RWPE1 (cell line): ENCODE data around the gene RGS8.
A peak's percentile ranks its signal among the peaks of the same experiment; 100 is the strongest.

Source experiments
- CTCF ChIA-PET: fragments of 350-600 bp; sonication (Branson Sonifier 250); formaldehyde crosslinking; extraction: SDS; loops from one replicate; lab custom pipeline; 2021; lab: Yijun Ruan, JAX
- POLR2A ChIA-PET: fragments of 400-600 bp; formaldehyde crosslinking; extraction: SDS; loops from one replicate; lab custom pipeline; 2020; ENCODE audit warnings: antibody characterized with exemption; ENCODE audit not compliant: low non-redundant PET; lab: Yijun Ruan, JAX
- DNase-seq: peaks from one replicate; pipeline ENCODE4 v3.0.0; 2012; ENCODE audit warnings: low spot score
- H3K27ac ChIP-seq: fragments of 450-650 bp; 2 replicates; pipeline ENCODE4 v1.5.1; 2017
- CTCF ChIP-seq: fragments of 450-650 bp; conservative IDR thresholded peaks from 2 replicates; pipeline ENCODE4 v1.5.1; 2017; ENCODE audit warnings: low read depth, mild to moderate bottlenecking

The RGS8 gene

GRCh38 chr1:182682406-182682805, 2.0 kb downstream of the RGS8 start:
- no peak overlapping the region for H3K27ac ChIP-seq
- no peak for DNase-seq
- CTCF ChIA-PET, result interaction anchor here (0.6 kb wide), 1 partner anchor 260 kb away, joined by 3 read pairs; no protein-coding TSS in a partner anchor
- TF ChIP-seq CTCF, result no peak
- POLR2A ChIA-PET, result no interaction called here

GRCh38 chr1:182681568-182681912, 2.8 kb downstream of the RGS8 start:
- no peak overlapping the region for H3K27ac ChIP-seq
- DNase-seq, result no peak
- CTCF ChIA-PET, result no interaction called here
- POLR2A ChIA-PET, result no interaction called here
- no peak for TF ChIP-seq CTCF

GRCh38 chr1:182680901-182681567, 3.4 kb downstream of the RGS8 start:
- CTCF ChIA-PET, result interaction anchor here (0.5 kb wide), 1 partner anchor 26 kb away, joined by 3 read pairs; no protein-coding TSS in a partner anchor
- POLR2A ChIA-PET, result interaction anchor here (0.6 kb wide), 1 partner anchor 14 kb away, joined by 6 read pairs; no protein-coding TSS in a partner anchor
- H3K27ac ChIP-seq, result no peak overlapping the region
- no peak for TF ChIP-seq CTCF
- peak; percentile 36 for DNase-seq

- H3K27ac ChIP-seq, result no peak overlapping the region
- no peak for TF ChIP-seq CTCF
- POLR2A ChIA-PET, result no interaction called here
- CTCF ChIA-PET, result no interaction called here
- DNase-seq, result no peak
These were observed 4.0 kb downstream of the RGS8 start for GRCh38 chr1:182680408-182680807.

GRCh38 chr1:182679684-182680083, 4.7 kb downstream of the RGS8 start:
- TF ChIP-seq CTCF, result no peak
- DNase-seq, result no peak
- ChIA-PET POLR2A (no interaction called here), CTCF (interaction anchor here (0.5 kb wide), 1 partner anchor 178 kb away, joined by 4 read pairs; no protein-coding TSS in a partner anchor)
- no peak overlapping the region for H3K27ac ChIP-seq

- POLR2A ChIA-PET, result no interaction called here
- no peak overlapping the region for H3K27ac ChIP-seq
- TF ChIP-seq CTCF, result no peak
- CTCF ChIA-PET, result no interaction called here
- DNase-seq, result no peak
These were observed 6.8 kb downstream of the RGS8 start for GRCh38 chr1:182677397-182678098.
